NCI-H748 treated with DMSO at 0.1 percent for 48 hours (cell line): ENCODE results near the gene PPP1R26.
"Not testable (repeated sequence)": the region's sequence is repeated elsewhere in the genome, so short reads cannot be mapped to it uniquely, and the experiment has no call there.

Source experiments
- DNase-seq: peaks from one replicate; lab custom pipeline; 2025; lab: John Stamatoyannopoulos, UW

Gene PPP1R26

GRCh38 chr9:135504262-135505243, 25.0 kb downstream of the PPP1R26 start:
- peak; percentile 6 for DNase-seq

GRCh38 chr9:135505406-135506187, 26.0 kb downstream of the PPP1R26 start:
- DNase-seq, result no peak

GRCh38 chr9:135506327-135507103, 26.9 kb downstream of the PPP1R26 start:
- no peak for DNase-seq

GRCh38 chr9:135507104-135508035, 27.8 kb downstream of the PPP1R26 start:
- DNase-seq, result no peak

GRCh38 chr9:135508211-135508820, 28.7 kb downstream of the PPP1R26 start:
- DNase-seq, result no peak

- no peak for DNase-seq
Measured at GRCh38 chr9:135509458-135509857, 29.9 kb downstream of the PPP1R26 start.

GRCh38 chr9:135512241-135512603, 32.6 kb downstream of the PPP1R26 start:
- no peak for DNase-seq

GRCh38 chr9:135512904-135513303, 33.3 kb downstream of the PPP1R26 start:
- DNase-seq, result no peak

- no peak for DNase-seq
Measured at GRCh38 chr9:135513351-135513846, 33.8 kb downstream of the PPP1R26 start.

- DNase-seq, result not testable (repeated sequence)
Measured at GRCh38 chr9:135513906-135514305, 34.3 kb downstream of the PPP1R26 start.

GRCh38 chr9:135514342-135515082, 34.9 kb downstream of the PPP1R26 start:
- no peak for DNase-seq

GRCh38 chr9:135515083-135515951, 35.7 kb downstream of the PPP1R26 start:
- no peak for DNase-seq

GRCh38 chr9:135516132-135516860, 36.7 kb downstream of the PPP1R26 start:
- DNase-seq, result no peak

- DNase-seq, result no peak
Measured at GRCh38 chr9:135517407-135517822, 37.8 kb downstream of the PPP1R26 start.

GRCh38 chr9:135519179-135519971, 39.8 kb downstream of the PPP1R26 start:
- DNase-seq, result no peak

- no peak for DNase-seq
Measured at GRCh38 chr9:135520916-135521607, 41.5 kb downstream of the PPP1R26 start, which contains the start of gene LCN1. LCN1 (plus strand) TSS chr9:135521440; CDS start chr9:135521498, 58 bp downstream.
